ENCODE results near the gene CRHR2.

The CRHR2 gene

DNA sequence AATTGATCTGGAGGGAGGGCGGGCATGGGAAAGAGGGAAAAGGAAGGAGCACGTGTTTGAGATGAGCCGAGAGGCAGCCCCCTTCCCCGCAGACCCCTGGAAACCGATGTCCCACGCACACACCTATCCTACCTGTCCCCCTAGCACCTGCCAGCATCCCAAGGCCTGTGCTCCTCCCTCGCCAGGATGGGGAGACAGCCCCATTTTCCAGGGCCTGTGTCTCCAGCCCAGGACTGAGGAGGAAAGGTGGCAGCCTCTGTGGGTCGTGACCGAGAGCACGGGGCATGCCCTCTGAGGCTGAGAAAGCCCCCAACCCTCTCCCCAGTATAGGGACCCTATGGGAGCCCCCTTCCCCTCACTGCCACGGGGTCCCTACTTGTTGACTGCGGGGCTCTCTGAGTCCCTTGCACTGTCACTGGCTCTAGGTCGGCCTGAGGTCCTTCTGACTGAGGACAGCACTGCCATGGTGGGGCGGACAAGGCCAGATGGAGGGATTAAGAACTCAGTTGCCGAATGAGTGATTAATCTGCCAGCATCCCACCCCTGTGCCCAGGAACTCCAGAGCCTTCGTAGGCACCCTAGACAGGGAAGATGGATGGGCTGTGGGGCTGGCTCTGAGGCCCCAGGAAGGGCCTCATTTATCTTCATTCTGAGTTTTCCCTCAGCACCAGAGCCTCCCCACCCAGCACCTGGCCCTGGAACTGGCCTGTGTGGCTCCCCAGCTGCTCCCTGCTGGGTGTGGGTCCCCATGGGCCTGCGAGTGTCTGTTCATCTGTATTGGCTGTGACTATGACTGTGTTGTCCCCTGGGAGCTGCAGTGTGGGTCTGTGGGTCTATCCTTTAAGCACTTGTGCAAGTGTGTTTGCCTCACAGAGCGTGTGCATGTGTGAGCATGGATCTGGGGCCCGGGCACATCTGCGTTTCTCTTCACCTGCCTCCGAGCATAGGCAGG lies 26.0 kb downstream of the CRHR2 start:
- TF ChIP-seq CTCF (conservative IDR thresholded peaks at IDR 0.05; ENCODE audit: low read depth, low read length) = no peak
- H3K4me3 ChIP-seq (ENCODE audit: low read length) = no peak overlapping the region
- no peak for DNase-seq (ENCODE audit: low read depth)

GRCh38 chr7:30655096-30655970 lies 26.9 kb downstream of the CRHR2 start:
- TF ChIP-seq CTCF (conservative IDR thresholded peaks at IDR 0.05; ENCODE audit: low read depth, low read length) = no peak
- no peak overlapping the region for H3K4me3 ChIP-seq (ENCODE audit: low read length)
- no peak for DNase-seq (ENCODE audit: low read depth)

- H3K4me3 ChIP-seq (ENCODE audit: low read length) = no peak overlapping the region
- no peak for TF ChIP-seq CTCF (conservative IDR thresholded peaks at IDR 0.05; ENCODE audit: low read depth, low read length)
- no peak for DNase-seq (ENCODE audit: low read depth)
Measured at GRCh38 chr7:30654296-30655090, 27.8 kb downstream of the CRHR2 start.

DNA sequence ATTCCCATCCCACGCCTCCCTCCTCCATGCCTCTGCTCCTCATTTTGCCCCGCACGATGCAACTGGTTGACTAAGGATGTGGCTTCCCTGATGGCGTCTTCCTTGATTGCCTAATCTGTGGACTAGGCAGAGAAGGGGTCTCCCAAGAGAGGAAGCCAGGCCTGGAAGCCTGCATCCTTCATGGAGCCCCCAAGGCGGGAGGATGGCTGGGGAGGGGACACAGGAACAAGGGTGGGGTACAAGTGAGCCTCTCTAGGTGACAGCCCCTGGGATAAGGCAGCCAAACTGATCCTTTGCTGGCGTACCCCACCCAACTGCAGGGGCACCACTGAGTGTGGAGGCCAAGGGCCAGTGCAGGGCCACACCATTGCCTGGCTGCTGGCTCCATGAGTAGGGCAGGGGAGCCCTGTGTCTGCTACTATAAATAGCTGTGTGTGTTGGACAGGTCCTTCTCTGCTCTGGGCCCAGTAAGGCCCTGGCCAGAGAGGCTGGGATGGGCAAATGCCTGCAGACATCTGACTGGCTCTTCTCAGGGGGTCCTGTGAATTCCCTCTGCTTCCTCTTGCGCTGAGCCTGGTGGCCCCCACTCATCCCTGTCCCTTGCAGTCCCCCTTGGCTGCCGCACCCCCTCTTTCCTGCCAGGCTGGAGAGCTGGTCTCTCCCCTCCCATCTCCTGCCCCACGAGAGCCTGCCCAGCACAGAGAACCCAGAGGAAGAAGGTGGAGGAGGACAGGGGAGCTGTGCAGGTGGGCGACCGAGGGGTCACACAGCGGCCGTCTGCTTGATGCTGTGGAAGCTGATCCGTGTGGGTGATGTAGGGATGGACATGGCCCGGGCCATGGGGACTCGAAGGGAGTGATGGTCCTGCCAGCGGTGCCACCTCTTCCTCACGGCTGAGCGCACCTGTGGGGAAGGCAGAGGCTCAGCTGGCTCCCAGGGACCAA lies 29.3 kb downstream of the CRHR2 start:
- no peak for DNase-seq (ENCODE audit: low read depth)
- TF ChIP-seq CTCF (conservative IDR thresholded peaks at IDR 0.05; ENCODE audit: low read depth, low read length) = no peak
- H3K4me3 ChIP-seq (ENCODE audit: low read length) = no peak overlapping the region

DNA sequence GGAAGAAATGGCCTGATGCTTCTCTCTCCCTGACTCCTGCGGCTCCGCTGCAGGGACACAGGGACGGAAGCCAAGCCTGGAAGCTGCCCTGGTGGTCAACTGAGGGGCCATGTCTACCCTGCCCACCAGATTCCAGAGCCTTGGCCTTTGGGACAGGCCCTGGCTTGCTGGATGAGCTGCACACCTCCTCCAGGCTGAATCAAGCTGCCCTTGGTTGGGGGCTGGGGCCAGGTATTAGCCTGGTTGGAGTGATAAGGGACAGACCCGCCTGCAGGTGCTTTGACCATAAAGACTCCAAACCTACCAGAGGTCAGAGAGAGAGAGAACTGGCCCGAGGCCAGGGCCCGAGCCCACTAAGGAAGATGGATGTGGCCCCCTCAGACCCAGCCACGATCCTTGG lies 30.1 kb downstream of the CRHR2 start:
- H3K4me3 ChIP-seq (ENCODE audit: low read length) = no peak overlapping the region
- TF ChIP-seq CTCF (conservative IDR thresholded peaks at IDR 0.05; ENCODE audit: low read depth, low read length) = no peak
- no peak for DNase-seq (ENCODE audit: low read depth)

DNA sequence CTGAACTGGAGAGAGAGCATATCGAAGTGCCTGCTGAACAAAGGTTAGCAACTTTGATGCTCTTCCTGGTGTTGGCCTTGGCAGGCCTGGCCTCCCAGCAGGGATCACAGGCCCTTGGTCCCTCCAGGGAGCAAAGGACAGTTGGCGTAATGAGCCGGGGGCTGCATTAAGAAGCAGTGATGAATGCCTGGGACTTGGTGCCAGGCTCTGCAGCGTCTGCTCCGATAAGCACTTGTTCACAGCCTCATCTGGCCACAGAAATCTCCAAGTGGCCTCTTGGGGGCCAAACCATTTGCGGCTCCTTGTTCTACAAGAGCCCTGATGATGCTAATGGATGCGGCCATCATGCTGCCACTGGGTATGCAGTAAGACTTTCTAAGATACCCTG lies 31.8 kb downstream of the CRHR2 start:
- no peak for TF ChIP-seq CTCF (conservative IDR thresholded peaks at IDR 0.05; ENCODE audit: low read depth, low read length)
- no peak overlapping the region for H3K4me3 ChIP-seq (ENCODE audit: low read length)
- no peak for DNase-seq (ENCODE audit: low read depth)

All from retinal pigment epithelial cell (primary cell).